Lung microvascular endothelial cell (primary cell): Measurements from ENCODE around the gene RGS10. TPM values are rescaled to one million over a fixed set of nuclear protein-coding genes. Genes with fewer than 3 reads are reported as not detected.
"Not testable (repeated sequence)": the region's sequence is repeated elsewhere in the genome, so short reads cannot be mapped to it uniquely, and the experiment has no call there.

Source experiments
- DNase-seq, 2 donors: peaks; one replicate each; pipeline versions ENCODE4 v3.0.0 to v3.0.0-alpha.2; 2010; ENCODE audit warnings: low read depth in 2 of 2
- total RNA-seq: library from RNA; depleted of rRNA; stranded (reverse); fragments of >200 nt; gene quantifications from 2 replicates; pipeline ENCODE4 v1.2.1, GENCODE V29; 2014

The RGS10 gene
- 0.99 and 8.7 TPM in 2 replicates for total RNA-seq

GRCh38 chr10:119542357-119542987 is at the start of gene RGS10:
TSS of gene RGS10 (minus strand) at chr10:119542719. CDS start at chr10:119542638, 81 bp downstream.
- DNase-seq: peak in 1 of 2 donors; percentile 77

- no peak for DNase-seq
Measured at GRCh38 chr10:119588071-119588470, 45.6 kb upstream of the RGS10 start.

GRCh38 chr10:119578355-119578754 is 35.8 kb upstream of the RGS10 start:
- DNase-seq: no peak

GRCh38 chr10:119575991-119576390 is 33.5 kb upstream of the RGS10 start:
- DNase-seq: peak in 1 of 2 donors; percentile 21

GRCh38 chr10:119575506-119575905 is 33.0 kb upstream of the RGS10 start:
- DNase-seq: peak; percentile 43 to 72

- no peak for DNase-seq
Measured at GRCh38 chr10:119567978-119568377, 25.5 kb upstream of the RGS10 start.

GRCh38 chr10:119562097-119562496 is 19.6 kb upstream of the RGS10 start:
- DNase-seq: no peak

GRCh38 chr10:119559511-119559910 is 17.0 kb upstream of the RGS10 start:
- not testable (repeated sequence) for DNase-seq

GRCh38 chr10:119556081-119556480 is 13.6 kb upstream of the RGS10 start:
- DNase-seq: not testable (repeated sequence)

GRCh38 chr10:119555178-119555784 is 12.8 kb upstream of the RGS10 start:
- no peak for DNase-seq

GRCh38 chr10:119550827-119551226 is 8.3 kb upstream of the RGS10 start:
- DNase-seq: no peak

GRCh38 chr10:119549247-119549999 is 6.9 kb upstream of the RGS10 start:
- no peak for DNase-seq

GRCh38 chr10:119546009-119546408 is 3.5 kb upstream of the RGS10 start:
- DNase-seq: no peak

- no peak for DNase-seq
Measured at GRCh38 chr10:119545310-119545709, 2.8 kb upstream of the RGS10 start.

GRCh38 chr10:119543814-119544642 is 1.5 kb upstream of the RGS10 start:
- DNase-seq: no peak

- peak; percentile 57 to 66 for DNase-seq
Measured at GRCh38 chr10:119542988-119543813, 682 bp upstream of the RGS10 start.

GRCh38 chr10:119541459-119542356 is 811 bp downstream of the RGS10 start:
- no peak for DNase-seq

- DNase-seq: no peak
Measured at GRCh38 chr10:119541046-119541445, 1.5 kb downstream of the RGS10 start.

- DNase-seq: no peak
Measured at GRCh38 chr10:119540038-119540437, 2.5 kb downstream of the RGS10 start.

- no peak for DNase-seq
Measured at GRCh38 chr10:119539359-119539825, 3.1 kb downstream of the RGS10 start.
